ENCODE measurements around the gene TMEM54.
"Not testable (repeated sequence)": the region's sequence is repeated elsewhere in the genome, so short reads cannot be mapped to it uniquely, and the experiment has no call there.

TMEM54 gene

DNA sequence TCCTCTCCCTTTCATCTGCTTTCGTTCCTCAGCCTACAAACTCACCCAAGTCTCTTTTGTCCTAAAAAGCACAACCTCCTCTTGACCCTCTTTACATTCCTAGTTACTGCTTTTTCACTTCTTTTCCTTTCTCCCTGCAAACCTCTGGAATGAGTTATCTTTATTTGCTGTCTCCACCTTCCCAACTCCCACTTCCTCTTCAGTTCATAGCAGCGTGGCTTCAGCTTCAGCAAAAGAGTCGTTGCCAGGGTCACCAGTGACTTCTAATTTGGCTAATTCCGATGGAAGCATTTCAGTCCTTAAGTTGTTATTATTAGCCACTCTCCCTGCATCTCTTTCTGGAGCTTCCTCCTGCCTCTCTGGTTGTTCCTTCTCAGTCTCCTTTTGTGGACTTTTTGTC is 6.2 kb upstream of the TMEM54 start:
- DNase-seq (ENCODE audit: low read depth in 2 of 2): peak; percentile 32 to 68

GRCh38 chr1:32906654-32907053 is 5.5 kb upstream of the TMEM54 start:
- no peak for DNase-seq (ENCODE audit: low read depth in 2 of 2)
- TF ChIP-seq CTCF (IDR thresholded peaks at IDR 0.05; ENCODE audit: low read depth, low read length): no peak
- no peak overlapping the region for H3K4me3 ChIP-seq (replicated peaks in 1 of 2; ENCODE audit: low read depth in 2 of 2, low read length in 2 of 2)

More for the DNA sequence above, 6.2 kb upstream of the TMEM54 start:
- no peak for TF ChIP-seq CTCF (IDR thresholded peaks at IDR 0.05; ENCODE audit: low read depth, low read length)
- H3K4me3 ChIP-seq (replicated peaks in 1 of 2; ENCODE audit: low read depth in 2 of 2, low read length in 2 of 2): no peak overlapping the region

GRCh38 chr1:32905588-32905987 is 4.4 kb upstream of the TMEM54 start:
- H3K4me3 ChIP-seq (replicated peaks in 1 of 2; ENCODE audit: low read depth in 2 of 2, low read length in 2 of 2): not testable (repeated sequence)

GRCh38 chr1:32904797-32905196 is 3.6 kb upstream of the TMEM54 start:
- DNase-seq (ENCODE audit: low read depth in 2 of 2): no peak
- TF ChIP-seq CTCF (IDR thresholded peaks at IDR 0.05; ENCODE audit: low read depth, low read length): no peak
- no peak overlapping the region for H3K4me3 ChIP-seq (replicated peaks in 1 of 2; ENCODE audit: low read depth in 2 of 2, low read length in 2 of 2)

More at GRCh38 chr1:32905588-32905987, 4.4 kb upstream of the TMEM54 start:
- DNase-seq (ENCODE audit: low read depth in 2 of 2): not testable (repeated sequence)

DNA sequence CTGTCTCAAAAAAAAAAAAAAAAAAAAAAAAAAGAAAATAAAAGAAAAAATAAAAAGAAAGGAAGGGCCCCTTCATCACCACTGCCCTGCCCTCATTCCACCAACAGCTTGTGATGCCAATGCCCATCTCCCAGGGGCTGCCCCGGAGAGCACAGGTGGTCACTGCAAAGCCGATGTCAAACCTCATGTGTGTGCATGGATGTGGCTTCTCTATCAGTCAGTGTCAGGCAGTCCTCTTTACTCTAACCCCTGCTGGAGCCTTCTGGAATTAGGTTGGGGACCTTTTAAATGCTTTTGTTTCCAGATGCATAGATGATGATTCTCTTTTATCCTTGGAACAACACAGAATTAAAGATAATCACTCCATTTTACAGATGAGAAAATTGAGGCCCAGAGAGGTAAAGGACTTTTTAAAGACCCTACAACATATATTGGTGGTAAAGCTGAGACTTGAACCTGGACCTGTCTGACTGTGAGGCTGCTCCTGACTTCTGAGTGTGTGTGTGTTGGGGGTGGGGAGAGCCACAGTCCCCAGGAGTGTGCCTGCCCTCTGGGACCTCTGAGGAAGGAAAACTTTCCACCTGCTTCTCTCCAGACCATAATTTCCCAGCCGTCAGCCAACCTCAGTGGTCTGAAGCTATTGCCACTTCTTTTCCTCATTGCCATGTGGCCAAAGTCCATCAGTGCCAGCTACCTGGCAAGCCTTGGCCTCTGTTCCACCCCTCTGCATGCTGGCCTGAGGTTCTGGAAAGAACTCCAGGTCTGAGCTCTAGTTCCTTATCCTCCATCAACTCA is 3.0 kb upstream of the TMEM54 start:
- TF ChIP-seq CTCF (IDR thresholded peaks at IDR 0.05; ENCODE audit: low read depth, low read length): no peak
- no peak for DNase-seq (ENCODE audit: low read depth in 2 of 2)
- no peak overlapping the region for H3K4me3 ChIP-seq (replicated peaks in 1 of 2; ENCODE audit: low read depth in 2 of 2, low read length in 2 of 2)

- no peak overlapping the region for H3K4me3 ChIP-seq (replicated peaks in 1 of 2; ENCODE audit: low read depth in 2 of 2, low read length in 2 of 2)
- no peak for DNase-seq (ENCODE audit: low read depth in 2 of 2)
- TF ChIP-seq CTCF (IDR thresholded peaks at IDR 0.05; ENCODE audit: low read depth, low read length): no peak
Measured at GRCh38 chr1:32902535-32902920, 1.3 kb upstream of the TMEM54 start.

DNA sequence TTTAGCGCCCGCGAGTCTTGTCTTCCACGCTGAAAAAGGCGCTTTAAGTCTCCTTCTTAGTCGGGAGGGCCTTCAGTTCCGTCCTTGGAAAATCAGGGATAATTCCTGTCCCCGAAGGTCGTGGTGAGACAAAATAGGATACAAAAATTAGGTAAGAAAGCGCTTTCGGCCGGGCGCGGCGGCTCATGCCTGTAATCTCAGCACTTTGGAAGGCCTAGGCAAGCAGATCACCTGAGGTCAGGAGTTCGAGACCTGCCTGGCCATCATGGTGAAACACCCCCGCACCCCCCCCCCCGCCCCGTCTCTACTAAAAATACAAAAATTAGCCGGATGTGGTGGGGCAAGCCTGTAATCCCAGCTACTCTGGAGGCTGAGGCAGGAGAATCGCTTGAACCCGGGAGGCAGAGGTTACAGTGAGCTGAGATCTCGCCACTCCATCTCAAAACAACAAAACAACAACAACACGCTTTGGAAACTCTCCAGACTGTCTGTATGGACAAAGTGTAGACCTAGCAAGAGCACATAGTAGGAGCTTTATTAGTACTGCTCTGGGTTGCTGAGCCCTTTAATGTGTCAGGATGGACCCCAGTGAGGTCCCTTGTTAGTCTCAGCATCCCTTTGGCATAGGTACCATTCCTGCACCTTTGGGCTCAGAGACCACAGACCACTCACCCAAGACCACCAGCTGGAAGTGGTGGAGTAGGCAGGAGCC is 790 bp upstream of the TMEM54 start:
- H3K4me3 ChIP-seq (replicated peaks in 1 of 2; ENCODE audit: low read depth in 2 of 2, low read length in 2 of 2): peak overlapping the region; percentile 64 to 65
- no peak for TF ChIP-seq CTCF (IDR thresholded peaks at IDR 0.05; ENCODE audit: low read depth, low read length)
- DNase-seq (ENCODE audit: low read depth in 2 of 2): peak in 1 of 2 donors; percentile 13
